Vagina (tissue), 2 donors: ENCODE measurements around the gene TGFBR3. TPM values are rescaled to one million over a fixed set of nuclear protein-coding genes. Genes with fewer than 3 reads are reported as not detected.
A peak's percentile ranks its signal among the peaks of the same experiment; 100 is the strongest.

Source experiments
- DNase-seq, 2 donors: peaks; one replicate each; pipeline ENCODE4 v3.0.0-alpha.2; 2017; ENCODE audit errors: extremely low spot score in 2 of 2
- H3K27ac ChIP-seq: fragments of 200-600 bp; sonication (generic); one replicate; pipeline ENCODE4 v1.5.1; 2019
- H3K27me3 ChIP-seq: fragments of 200-600 bp; sonication (generic); one replicate; pipeline ENCODE4 v1.5.1; 2019
- H3K36me3 ChIP-seq, 2 donors: fragments of 200-600 bp; sonication (generic); one replicate each; pipeline ENCODE4 v1.5.1; 2017 to 2019
- H3K4me1 ChIP-seq: fragments of 200-600 bp; sonication (generic); one replicate; pipeline ENCODE4 v1.5.1; 2019
- H3K4me3 ChIP-seq, 2 donors: fragments of 200-600 bp; sonication (generic); 1 replicate in 1 of 2; 2 replicates in 1 of 2; pipeline ENCODE4 v1.5.1; 2016 to 2019
- H3K9me3 ChIP-seq: fragments of 200-600 bp; sonication (generic); one replicate; pipeline ENCODE4 v1.5.1; 2019
- CTCF ChIP-seq, 3 experiments: fragments of 450-650 bp in 2 of 3; fragments of 200-600 bp in 1 of 3; sonication (generic) in 1 of 3; IDR thresholded peaks; one replicate each; pipeline ENCODE4 v1.5.1; 2017 to 2019; ENCODE audit warnings: antibody characterized with exemption in 3 of 3, mild to moderate bottlenecking in 2 of 3, moderate library complexity in 2 of 3
- POLR2A ChIP-seq, 2 donors: fragments of 450-650 bp; IDR thresholded peaks; one replicate each; pipeline ENCODE4 v1.6.1; 2017; ENCODE audit warnings: antibody characterized with exemption in 2 of 2, mild to moderate bottlenecking in 2 of 2, moderate library complexity in 2 of 2
- POLR2AphosphoS5 ChIP-seq, 2 donors: sonication (generic); formaldehyde crosslinking; IDR thresholded peaks; one replicate each; pipeline ENCODE4 v1.9.0; 2017; ENCODE audit warnings: antibody characterized with exemption in 2 of 2, mild to moderate bottlenecking in 2 of 2, low read depth in 1 of 2; ENCODE audit not compliant: insufficient read depth in 1 of 2
- intact Hi-C: fragments of 100-400 bp; cut with DNase I; formaldehyde crosslinking; loops from one replicate; pipeline ENCODE4 v1.15.1; 2023
- total RNA-seq: library from RNA; depleted of rRNA; stranded (reverse); fragments of >200 nt; gene quantifications from one replicate; pipeline ENCODE4 v1.2.3, GENCODE V29; 2016

The TGFBR3 gene
- total RNA-seq = 221 TPM

- Histone ChIP-seq H3K4me1 (peaks cover 42% of the 10 kb centered on the region), H3K36me3 (no peaks in the 10 kb centered on the region), H3K4me3 (peak within 1 kb of the TSS; percentile 84 to 99), H3K27ac (peak within 1 kb of the TSS; percentile 97), H3K27me3 (no peaks in the 10 kb centered on the region), H3K9me3 (no peaks in the 10 kb centered on the region)
- intact Hi-C loops = loop anchor here (2.0 to 10.0 kb wide), 3 partner anchors 34 to 197 kb away; no protein-coding TSS in a partner anchor
- DNase-seq = peak in 1 of 2 donors; percentile 93
- TF ChIP-seq CTCF (IDR thresholded peaks at IDR 0.05) (peak in 2 of 3 experiments; percentile 15 to 29), POLR2AphosphoS5 (IDR thresholded peaks at IDR 0.05; ENCODE audit: insufficient read depth in 1 of 2, low read depth in 1 of 2) (peak; percentile 79 to 95), POLR2A (IDR thresholded peaks at IDR 0.05) (peak in 1 of 2 donors; percentile 85)
These were observed at the start of gene TGFBR3 for GRCh38 chr1:91885716-91886506. TSS of gene TGFBR3 (minus strand) at chr1:91886151. CDS start at chr1:91861531, 24,620 bp downstream.

GRCh38 chr1:91929250-91929649 is 43.3 kb upstream of the TGFBR3 start:
- DNase-seq = no peak
- TF ChIP-seq POLR2AphosphoS5 (IDR thresholded peaks at IDR 0.05; ENCODE audit: insufficient read depth in 1 of 2, low read depth in 1 of 2) = no peak
- Histone ChIP-seq H3K9me3 (no peaks in the 10 kb centered on the region), H3K27ac (no peak overlapping the region), H3K4me3 (no peak overlapping the region), H3K36me3 (no peaks in the 10 kb centered on the region), H3K4me1 (peaks cover 1% of the 10 kb centered on the region), H3K27me3 (no peaks in the 10 kb centered on the region)
- intact Hi-C loops = loop anchor here (5.0 kb wide), 1 partner anchor 417 kb away; no protein-coding TSS in a partner anchor

GRCh38 chr1:91928026-91928425 is 42.1 kb upstream of the TGFBR3 start:
- Histone ChIP-seq H3K27me3 (no peaks in the 10 kb centered on the region), H3K4me3 (no peak overlapping the region), H3K36me3 (no peaks in the 10 kb centered on the region), H3K4me1 (peaks cover 5% of the 10 kb centered on the region), H3K27ac (no peak overlapping the region), H3K9me3 (no peaks in the 10 kb centered on the region)
- intact Hi-C loops = loop anchor here (5.0 kb wide), 1 partner anchor 416 kb away; no protein-coding TSS in a partner anchor
- DNase-seq = peak in 1 of 2 donors; percentile 67
- TF ChIP-seq CTCF (IDR thresholded peaks at IDR 0.05) (no peak), POLR2A (IDR thresholded peaks at IDR 0.05) (no peak), POLR2AphosphoS5 (IDR thresholded peaks at IDR 0.05; ENCODE audit: insufficient read depth in 1 of 2, low read depth in 1 of 2) (no peak)

- Histone ChIP-seq H3K4me1 (peaks cover 5% of the 10 kb centered on the region), H3K36me3 (no peaks in the 10 kb centered on the region), H3K27me3 (no peaks in the 10 kb centered on the region), H3K4me3 (no peak overlapping the region), H3K27ac (no peak overlapping the region), H3K9me3 (no peaks in the 10 kb centered on the region)
- intact Hi-C loops = loop anchor here (5.0 kb wide), 1 partner anchor 414 kb away; no protein-coding TSS in a partner anchor
- peak in 1 of 2 donors; percentile 20 for DNase-seq
- TF ChIP-seq POLR2A (IDR thresholded peaks at IDR 0.05) (no peak), CTCF (IDR thresholded peaks at IDR 0.05) (no peak)
These were observed 39.9 kb upstream of the TGFBR3 start for GRCh38 chr1:91925644-91926435.

GRCh38 chr1:91924146-91924545 is 38.2 kb upstream of the TGFBR3 start:
- Histone ChIP-seq H3K9me3 (no peaks in the 10 kb centered on the region), H3K4me1 (peaks cover 5% of the 10 kb centered on the region), H3K36me3 (no peaks in the 10 kb centered on the region), H3K27ac (no peak overlapping the region), H3K27me3 (no peaks in the 10 kb centered on the region), H3K4me3 (no peak overlapping the region)
- TF ChIP-seq CTCF (IDR thresholded peaks at IDR 0.05) (no peak), POLR2A (IDR thresholded peaks at IDR 0.05) (no peak), POLR2AphosphoS5 (IDR thresholded peaks at IDR 0.05; ENCODE audit: insufficient read depth in 1 of 2, low read depth in 1 of 2) (peak in 1 of 2 donors; percentile 26)
- DNase-seq = peak in 1 of 2 donors; percentile 71
- intact Hi-C loops = no loop called here
